Kidney epithelial cell (primary cell): ENCODE data around the gene COL16A1. TPM values are rescaled to one million over a fixed set of nuclear protein-coding genes. Genes with fewer than 3 reads are reported as not detected.

Source experiments
- DNase-seq: peaks from one replicate; pipeline ENCODE4 v3.0.0-alpha.2; 2010; ENCODE audit warnings: low read depth
- H3K27me3 ChIP-seq: 2 replicates; pipeline ENCODE4 v1.6.0; 2011; ENCODE audit warnings: low read length; ENCODE audit not compliant: control insufficient read depth, insufficient read depth
- H3K36me3 ChIP-seq: 2 replicates; pipeline ENCODE4 v1.5.1; 2011; ENCODE audit warnings: low read length; ENCODE audit not compliant: control insufficient read depth, insufficient read depth
- H3K4me3 ChIP-seq: 2 replicates; pipeline ENCODE4 v1.5.1; 2011; ENCODE audit warnings: low read depth, mild to moderate bottlenecking, control low read depth, low read length
- CTCF ChIP-seq: IDR thresholded peaks from 2 replicates; pipeline ENCODE4 v1.5.1; 2011; ENCODE audit warnings: mild to moderate bottlenecking, moderate library complexity, low read length, control low read depth, inconsistent platforms; ENCODE audit not compliant: insufficient read depth, poor library complexity, severe bottlenecking
- total RNA-seq: library from RNA; depleted of rRNA; stranded (reverse); fragments of >200 nt; gene quantifications from 2 replicates; pipeline ENCODE4 v1.2.3, GENCODE V29; 2015

Gene COL16A1
- total RNA-seq: 9.2 and 10.8 TPM in 2 replicates

GRCh38 chr1:31703431-31704270 lies at the start of gene COL16A1:
Gene COL16A1, minus strand, starts transcription at chr1:31704017. Its CDS starts 1,824 bp downstream, at chr1:31702193.
- peak within 1 kb of the TSS; percentile 14 for H3K4me3 ChIP-seq
- no peak for TF ChIP-seq CTCF
- no peak for DNase-seq
- no peaks in the 10 kb centered on the region for H3K36me3 ChIP-seq
- H3K27me3 ChIP-seq: no peaks in the 10 kb centered on the region

- peaks cover 2% of the 10 kb centered on the region for H3K27me3 ChIP-seq
Measured at GRCh38 chr1:31752952-31753475, 49.2 kb upstream of the COL16A1 start.

GRCh38 chr1:31752258-31752657 lies 48.4 kb upstream of the COL16A1 start:
- DNase-seq: no peak
- H3K36me3 ChIP-seq: no peaks in the 10 kb centered on the region
- no peak for TF ChIP-seq CTCF
- H3K4me3 ChIP-seq: no peak overlapping the region
- peaks cover 2% of the 10 kb centered on the region for H3K27me3 ChIP-seq

More at GRCh38 chr1:31752952-31753475, 49.2 kb upstream of the COL16A1 start:
- Histone ChIP-seq H3K36me3 (no peaks in the 10 kb centered on the region), H3K4me3 (no peak overlapping the region)
- no peak for TF ChIP-seq CTCF
- DNase-seq: no peak

- H3K27me3 ChIP-seq: peaks cover 2% of the 10 kb centered on the region
- DNase-seq: no peak
- no peaks in the 10 kb centered on the region for H3K36me3 ChIP-seq
- H3K4me3 ChIP-seq: no peak overlapping the region
- TF ChIP-seq CTCF: no peak
Measured at GRCh38 chr1:31751822-31752241, 48.0 kb upstream of the COL16A1 start.

- DNase-seq: no peak
- Histone ChIP-seq H3K4me3 (no peak overlapping the region), H3K27me3 (peaks cover 2% of the 10 kb centered on the region), H3K36me3 (no peaks in the 10 kb centered on the region)
- no peak for TF ChIP-seq CTCF
Measured at GRCh38 chr1:31750858-31751510, 47.2 kb upstream of the COL16A1 start.
